ENCODE data around the gene MYOM3. TPM values are rescaled to one million over a fixed set of nuclear protein-coding genes. Genes with fewer than 3 reads are reported as not detected.

Gene MYOM3
- total RNA-seq, 1 donor from 2014 or later = not detected

GRCh38 chr1:24142546-24143534 is 30.9 kb upstream of the MYOM3 start, which contains the start of gene IL22RA1:
Gene IL22RA1, minus strand, starts transcription at chr1:24143140. Its CDS starts 58 bp downstream, at chr1:24143082.
- no peak for DNase-seq
- TF ChIP-seq CTCF (IDR thresholded peaks at IDR 0.05; ENCODE audit: partially characterized antibody, unreplicated experiment) = no peak
- Mint-ChIP-seq H3K36me3 (ENCODE audit: unreplicated experiment) (no peaks in the 10 kb centered on the region), H3K27ac (ENCODE audit: unreplicated experiment) (no peak within 1 kb of the TSS), H3K9me3 (ENCODE audit: unreplicated experiment) (peaks cover 4% of the 10 kb centered on the region), H3K4me1 (ENCODE audit: low read depth, unreplicated experiment) (no peaks in the 10 kb centered on the region), H3K4me3 (ENCODE audit: unreplicated experiment) (no peak within 1 kb of the TSS), H3K27me3 (ENCODE audit: unreplicated experiment) (peaks cover 4% of the 10 kb centered on the region)

GRCh38 chr1:24141311-24141997 is 29.5 kb upstream of the MYOM3 start:
- Mint-ChIP-seq H3K9me3 (ENCODE audit: unreplicated experiment) (peaks cover 4% of the 10 kb centered on the region), H3K27ac (ENCODE audit: unreplicated experiment) (no peak overlapping the region), H3K4me3 (ENCODE audit: unreplicated experiment) (no peak overlapping the region), H3K27me3 (ENCODE audit: unreplicated experiment) (peaks cover 5% of the 10 kb centered on the region), H3K4me1 (ENCODE audit: low read depth, unreplicated experiment) (no peaks in the 10 kb centered on the region), H3K36me3 (ENCODE audit: unreplicated experiment) (no peaks in the 10 kb centered on the region)
- TF ChIP-seq CTCF (IDR thresholded peaks at IDR 0.05; ENCODE audit: partially characterized antibody, unreplicated experiment) = no peak
- DNase-seq = no peak

GRCh38 chr1:24140741-24141181 is 28.8 kb upstream of the MYOM3 start:
- H3K36me3 Mint-ChIP-seq (ENCODE audit: unreplicated experiment) = no peaks in the 10 kb centered on the region
- peaks cover 2% of the 10 kb centered on the region for H3K27me3 Mint-ChIP-seq (ENCODE audit: unreplicated experiment)
- H3K27ac Mint-ChIP-seq (ENCODE audit: unreplicated experiment) = no peak overlapping the region
- no peaks in the 10 kb centered on the region for H3K4me1 Mint-ChIP-seq (ENCODE audit: low read depth, unreplicated experiment)
- H3K9me3 Mint-ChIP-seq (ENCODE audit: unreplicated experiment) = peaks cover 2% of the 10 kb centered on the region
- DNase-seq = no peak
- H3K4me3 Mint-ChIP-seq (ENCODE audit: unreplicated experiment) = no peak overlapping the region
- TF ChIP-seq CTCF (IDR thresholded peaks at IDR 0.05; ENCODE audit: partially characterized antibody, unreplicated experiment) = no peak

GRCh38 chr1:24139841-24140425 is 28.0 kb upstream of the MYOM3 start:
- Mint-ChIP-seq H3K4me1 (ENCODE audit: low read depth, unreplicated experiment) (no peaks in the 10 kb centered on the region), H3K27ac (ENCODE audit: unreplicated experiment) (no peak overlapping the region), H3K4me3 (ENCODE audit: unreplicated experiment) (no peak overlapping the region), H3K36me3 (ENCODE audit: unreplicated experiment) (no peaks in the 10 kb centered on the region), H3K9me3 (ENCODE audit: unreplicated experiment) (peaks cover 2% of the 10 kb centered on the region), H3K27me3 (ENCODE audit: unreplicated experiment) (peaks cover 2% of the 10 kb centered on the region)
- DNase-seq = no peak
- no peak for TF ChIP-seq CTCF (IDR thresholded peaks at IDR 0.05; ENCODE audit: partially characterized antibody, unreplicated experiment)

Measured in glutamatergic neuron (in vitro differentiated cells).